Osteoblast (primary cell): Measurements from ENCODE around the gene SRD5A1. TPM values are rescaled to one million over a fixed set of nuclear protein-coding genes. Genes with fewer than 3 reads are reported as not detected.

Experiments
- DNase-seq: peaks from one replicate; pipeline ENCODE4 v3.0.0; 2011; ENCODE audit warnings: low spot score, mixed read lengths; ENCODE audit not compliant: insufficient read length; ENCODE audit errors: missing footprints
- H2AFZ ChIP-seq: 2 replicates; pipeline ENCODE4 v1.6.0; 2011; ENCODE audit warnings: mild to moderate bottlenecking, low read length
- H3K27ac ChIP-seq: 2 replicates; pipeline ENCODE4 v1.5.1; 2011; ENCODE audit warnings: mild to moderate bottlenecking, low read depth, low read length, moderate library complexity
- H3K27me3 ChIP-seq: 2 replicates; pipeline ENCODE4 v1.6.0; 2012; ENCODE audit warnings: mild to moderate bottlenecking, control low read depth, inconsistent platforms, low read length, moderate library complexity; ENCODE audit not compliant: insufficient read depth
- H3K36me3 ChIP-seq: 2 replicates; pipeline ENCODE4 v1.5.1; 2011; ENCODE audit warnings: mild to moderate bottlenecking, low read length, control low read depth, moderate library complexity; ENCODE audit not compliant: insufficient read depth
- H3K4me1 ChIP-seq: 2 replicates; pipeline ENCODE4 v1.5.1; 2011; ENCODE audit warnings: mild to moderate bottlenecking, low read length, control low read depth, moderate library complexity; ENCODE audit not compliant: insufficient read depth
- H3K4me2 ChIP-seq: 2 replicates; pipeline ENCODE4 v1.6.0; 2011; ENCODE audit warnings: mild to moderate bottlenecking, low read length; ENCODE audit not compliant: insufficient read depth
- H3K4me3 ChIP-seq: fragments of 200-600 bp; sonication (generic); 3 replicates; pipeline ENCODE4 v1.5.1; 2012; ENCODE audit warnings: mild to moderate bottlenecking, low read length, inconsistent platforms; ENCODE audit not compliant: insufficient read depth
- H3K79me2 ChIP-seq: 2 replicates; pipeline ENCODE4 v1.6.0; 2012; ENCODE audit warnings: mild to moderate bottlenecking, low read length, control low read depth, inconsistent platforms; ENCODE audit not compliant: insufficient read depth
- H3K9me3 ChIP-seq: 2 replicates; pipeline ENCODE4 v1.5.1; 2011; ENCODE audit warnings: low read depth, low read length, control low read depth
- H4K20me1 ChIP-seq: 2 replicates; pipeline ENCODE4 v1.6.0; 2012; ENCODE audit warnings: mild to moderate bottlenecking, low read length, control low read depth; ENCODE audit not compliant: insufficient read depth
- total RNA-seq: library from RNA; depleted of rRNA; stranded (reverse); fragments of >200 nt; gene quantifications from 2 replicates; pipeline ENCODE4 v1.2.3, GENCODE V29; 2012
- TF ChIP-seq, protein P1 (sequence below): IDR thresholded peaks from 2 replicates; pipeline ENCODE4 v1.5.1; 2011; ENCODE audit warnings: mild to moderate bottlenecking, low read depth, low read length, moderate library complexity; ENCODE audit errors: extremely low read depth

Gene SRD5A1
- total RNA-seq, 1 donor: 9.4 TPM

DNA sequence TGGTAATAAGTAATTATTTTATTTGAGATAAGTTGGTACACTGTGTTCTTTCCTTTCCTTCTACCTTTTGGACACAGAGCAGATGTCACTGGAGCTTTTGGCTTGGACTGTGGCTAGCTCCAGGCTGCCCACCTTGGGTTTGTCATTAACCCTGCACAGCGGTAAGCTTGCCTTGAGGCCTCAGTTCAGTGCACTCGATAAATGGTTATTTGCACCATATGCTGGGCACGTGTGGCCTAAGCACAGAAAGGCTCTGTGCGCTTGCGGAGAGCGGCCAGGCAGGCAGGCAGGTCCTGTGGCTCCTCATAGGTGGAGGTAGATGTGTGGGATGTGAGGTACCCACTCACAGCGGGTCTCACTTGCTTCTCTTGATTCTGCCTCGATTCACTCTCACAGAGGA, 50.0 kb downstream of the SRD5A1 start:
- TF ChIP-seq, protein P1, sequence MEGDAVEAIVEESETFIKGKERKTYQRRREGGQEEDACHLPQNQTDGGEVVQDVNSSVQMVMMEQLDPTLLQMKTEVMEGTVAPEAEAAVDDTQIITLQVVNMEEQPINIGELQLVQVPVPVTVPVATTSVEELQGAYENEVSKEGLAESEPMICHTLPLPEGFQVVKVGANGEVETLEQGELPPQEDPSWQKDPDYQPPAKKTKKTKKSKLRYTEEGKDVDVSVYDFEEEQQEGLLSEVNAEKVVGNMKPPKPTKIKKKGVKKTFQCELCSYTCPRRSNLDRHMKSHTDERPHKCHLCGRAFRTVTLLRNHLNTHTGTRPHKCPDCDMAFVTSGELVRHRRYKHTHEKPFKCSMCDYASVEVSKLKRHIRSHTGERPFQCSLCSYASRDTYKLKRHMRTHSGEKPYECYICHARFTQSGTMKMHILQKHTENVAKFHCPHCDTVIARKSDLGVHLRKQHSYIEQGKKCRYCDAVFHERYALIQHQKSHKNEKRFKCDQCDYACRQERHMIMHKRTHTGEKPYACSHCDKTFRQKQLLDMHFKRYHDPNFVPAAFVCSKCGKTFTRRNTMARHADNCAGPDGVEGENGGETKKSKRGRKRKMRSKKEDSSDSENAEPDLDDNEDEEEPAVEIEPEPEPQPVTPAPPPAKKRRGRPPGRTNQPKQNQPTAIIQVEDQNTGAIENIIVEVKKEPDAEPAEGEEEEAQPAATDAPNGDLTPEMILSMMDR: no peak
- H3K27me3 ChIP-seq: no peaks in the 10 kb centered on the region
- no peaks in the 10 kb centered on the region for H3K4me1 ChIP-seq
- no peaks in the 10 kb centered on the region for H3K79me2 ChIP-seq
- no peak overlapping the region for H3K4me3 ChIP-seq
- no peaks in the 10 kb centered on the region for H4K20me1 ChIP-seq
- no peak overlapping the region for H2AFZ ChIP-seq
- no peaks in the 10 kb centered on the region for H3K9me3 ChIP-seq
- no peaks in the 10 kb centered on the region for H3K36me3 ChIP-seq
- no peak overlapping the region for H3K27ac ChIP-seq
- no peak overlapping the region for H3K4me2 ChIP-seq
- no peak for DNase-seq

DNA sequence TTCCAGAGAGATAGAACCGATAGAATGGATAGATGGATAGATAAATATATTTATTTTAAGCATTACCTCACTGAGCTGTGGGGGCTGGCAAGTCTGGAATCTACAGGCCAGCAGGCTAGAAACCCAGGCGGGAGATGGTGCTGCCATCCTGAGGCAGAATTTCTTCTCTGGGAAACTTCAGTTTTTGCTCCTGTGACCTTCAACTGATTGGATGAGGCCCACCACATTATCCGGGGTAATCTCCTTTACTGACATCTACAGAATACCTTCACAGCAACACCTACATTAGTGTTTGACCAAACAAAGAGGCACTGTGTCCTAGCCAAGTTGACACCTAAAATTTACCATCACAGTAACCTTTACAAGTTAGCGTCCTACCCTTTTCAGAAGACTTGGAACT, 50.8 kb downstream of the SRD5A1 start:
- H3K27me3 ChIP-seq: no peaks in the 10 kb centered on the region
- H3K9me3 ChIP-seq: no peaks in the 10 kb centered on the region
- H3K4me2 ChIP-seq: no peak overlapping the region
- no peak for DNase-seq
- H2AFZ ChIP-seq: no peak overlapping the region
- H3K4me3 ChIP-seq: no peak overlapping the region
- H3K4me1 ChIP-seq: no peaks in the 10 kb centered on the region
- no peaks in the 10 kb centered on the region for H3K79me2 ChIP-seq
- H3K36me3 ChIP-seq: no peaks in the 10 kb centered on the region
- H3K27ac ChIP-seq: no peak overlapping the region
- no peaks in the 10 kb centered on the region for H4K20me1 ChIP-seq
- TF ChIP-seq, protein P1: no peak

DNA sequence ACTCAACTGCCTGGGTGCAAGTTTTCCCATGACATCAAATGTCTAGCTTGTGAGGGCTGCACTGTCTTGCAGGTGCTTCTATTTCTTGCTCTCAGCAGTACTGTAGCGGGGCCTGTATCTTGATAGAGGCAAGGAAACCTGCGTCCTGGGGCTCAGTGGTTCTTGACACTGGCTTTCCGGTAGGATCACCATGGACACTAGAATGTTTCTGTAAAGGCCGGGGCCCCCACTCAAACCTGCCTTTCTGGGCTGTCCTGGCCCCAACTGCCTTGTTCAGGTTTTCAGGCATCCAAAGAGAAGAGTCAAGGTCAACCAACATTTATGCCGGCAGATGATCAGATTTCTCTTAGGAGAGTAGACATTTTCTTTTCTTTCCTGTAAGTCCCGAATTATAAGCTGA, 53.3 kb downstream of the SRD5A1 start:
- Histone ChIP-seq H3K4me3 (no peak overlapping the region), H3K9me3 (no peaks in the 10 kb centered on the region), H3K4me2 (no peak overlapping the region), H4K20me1 (no peaks in the 10 kb centered on the region), H3K79me2 (no peaks in the 10 kb centered on the region), H3K4me1 (no peaks in the 10 kb centered on the region), H3K27ac (no peak overlapping the region), H3K27me3 (no peaks in the 10 kb centered on the region), H2AFZ (no peak overlapping the region), H3K36me3 (no peaks in the 10 kb centered on the region)
- DNase-seq: no peak
- TF ChIP-seq, protein P1: no peak

DNA sequence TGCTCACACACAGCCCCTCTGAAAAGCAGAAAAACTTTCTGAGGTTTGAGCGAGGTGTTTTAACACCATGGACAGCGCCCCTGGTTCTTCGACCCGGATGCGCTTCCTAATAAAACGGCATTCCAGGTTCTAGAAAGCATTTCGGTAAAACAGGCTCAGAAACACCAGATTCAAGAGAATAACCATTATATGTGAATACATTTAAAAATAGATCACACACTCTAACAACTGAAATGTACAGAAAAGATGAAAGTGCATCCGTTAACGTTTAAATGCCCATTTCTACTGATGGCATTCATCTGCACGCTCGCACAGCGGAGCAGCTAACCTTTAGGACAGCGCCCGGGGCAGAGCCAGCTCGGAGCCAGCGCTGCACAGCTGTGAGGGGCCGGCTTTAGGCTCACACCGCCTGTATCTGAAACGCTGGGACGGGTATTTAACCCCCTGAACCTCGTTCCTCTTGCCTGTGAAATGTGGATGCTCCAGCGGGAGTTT, 53.7 kb downstream of the SRD5A1 start:
- peak; percentile 76 for DNase-seq

More for the DNA sequence above, 53.7 kb downstream of the SRD5A1 start:
- Histone ChIP-seq H4K20me1 (no peaks in the 10 kb centered on the region), H3K4me1 (no peaks in the 10 kb centered on the region), H3K9me3 (no peaks in the 10 kb centered on the region), H3K27ac (no peak overlapping the region), H3K27me3 (no peaks in the 10 kb centered on the region), H3K36me3 (no peaks in the 10 kb centered on the region), H3K4me3 (peak overlapping the region; percentile 61), H3K79me2 (no peaks in the 10 kb centered on the region), H3K4me2 (peak overlapping the region; percentile 82), H2AFZ (peak overlapping the region; percentile 84)
- TF ChIP-seq, protein P1: no peak
